Activated CD4-positive, alpha-beta memory T cell treated with anti-CD3 and anti-CD28 coated beads for 36 hours (primary cell): ENCODE data around the gene AP3D1. TPM values are rescaled to one million over a fixed set of nuclear protein-coding genes. Genes with fewer than 3 reads are reported as not detected.
"Not testable (repeated sequence)": the region's sequence is repeated elsewhere in the genome, so short reads cannot be mapped to it uniquely, and the experiment has no call there.

ENCODE experiments used
- CTCF ChIA-PET: fragments of 350-600 bp; sonication (Branson Sonifier 250); formaldehyde crosslinking; loops from one replicate; lab custom pipeline; 2021; ENCODE audit warnings: antibody characterized with exemption, inconsistent platforms; lab: Charles Lee
- POLR2A ChIA-PET: fragments of 350-600 bp; sonication (Branson Sonifier 250); formaldehyde crosslinking; loops from one replicate; lab custom pipeline; 2021; ENCODE audit warnings: antibody characterized with exemption; lab: Charles Lee
- DNase-seq: peaks from one replicate; pipeline ENCODE4 v3.0.0-alpha.2; 2020
- H3K27ac Mint-ChIP-seq: one replicate; pipeline ENCODE4 v1.8.0; 2021; ENCODE audit warnings: mixed read lengths
- H3K27me3 Mint-ChIP-seq: one replicate; pipeline ENCODE4 v1.8.0; 2021; ENCODE audit warnings: mixed read lengths
- H3K36me3 Mint-ChIP-seq: one replicate; pipeline ENCODE4 v1.8.0; 2021; ENCODE audit warnings: mixed read lengths
- H3K4me1 Mint-ChIP-seq: one replicate; pipeline ENCODE4 v1.8.0; 2021; ENCODE audit warnings: low read depth, mixed read lengths
- H3K4me3 Mint-ChIP-seq: one replicate; pipeline ENCODE4 v1.8.0; 2021; ENCODE audit warnings: mild to moderate bottlenecking, mixed read lengths
- H3K9me3 Mint-ChIP-seq: one replicate; pipeline ENCODE4 v1.8.0; 2021; ENCODE audit warnings: mixed read lengths
- intact Hi-C: fragments of 100-400 bp; cut with micrococcal nuclease; formaldehyde crosslinking; loops from one replicate; pipeline ENCODE4 v1.15.1; 2023
- total RNA-seq, 2 experiments: library from RNA; stranded (reverse); gene quantifications; one replicate each; pipeline ENCODE4 v1.2.3, GENCODE V29; 2021

Gene AP3D1
- total RNA-seq, 2 experiments from 2014 or later: 84.6 to 89.1 TPM

DNA sequence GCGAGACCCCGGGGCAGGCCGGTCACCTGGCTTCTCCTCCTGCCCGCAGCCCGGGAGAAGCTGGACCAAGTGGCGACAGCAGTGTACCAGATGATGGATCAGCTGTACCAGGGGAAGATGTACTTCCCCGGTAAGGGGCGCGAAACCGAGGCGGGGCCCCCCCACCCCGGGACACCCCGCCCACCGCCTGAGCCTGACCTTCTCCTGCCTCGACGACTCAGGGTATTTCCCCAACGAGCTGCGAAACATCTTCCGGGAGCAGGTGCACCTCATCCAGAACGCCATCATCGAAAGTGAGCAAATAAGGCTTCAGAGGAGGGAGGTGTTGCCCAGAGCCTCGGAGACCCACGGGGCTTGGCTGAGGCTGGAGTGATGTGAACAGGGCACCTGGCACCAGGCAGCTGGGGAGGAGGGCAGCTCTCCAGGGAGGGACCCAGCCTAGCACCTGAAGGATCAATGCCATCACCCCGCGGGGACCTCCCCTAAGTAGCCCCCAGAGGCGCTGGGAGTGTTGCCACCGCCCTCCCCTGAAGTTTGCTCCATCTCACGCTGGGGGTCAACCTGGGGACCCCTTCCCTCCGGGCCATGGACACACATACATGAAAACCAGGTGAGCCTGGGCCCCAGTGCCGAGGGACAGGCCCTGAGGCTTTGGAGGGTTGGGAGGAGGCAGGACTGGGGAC, 54.0 kb downstream of the AP3D1 start:
- peaks cover 26% of the 10 kb centered on the region for H3K36me3 Mint-ChIP-seq
- peak overlapping the region; percentile 88 for H3K4me3 Mint-ChIP-seq
- intact Hi-C loops: loop anchor here (2.0 to 10.0 kb wide), 6 partner anchors 37 to 493 kb away; partner anchors contain the start of genes MKNK2 and UQCR11
- CTCF ChIA-PET: interaction anchor here (0.6 to 1.5 kb wide), 6 partner anchors 8 to 244 kb away, joined by 3 to 5 read pairs (median 3); no protein-coding TSS in a partner anchor
- H3K27me3 Mint-ChIP-seq: no peaks in the 10 kb centered on the region
- no peaks in the 10 kb centered on the region for H3K9me3 Mint-ChIP-seq
- H3K4me1 Mint-ChIP-seq: peaks cover 26% of the 10 kb centered on the region
- POLR2A ChIA-PET: interaction anchor here (0.6 to 1.2 kb wide), 2 partner anchors 12 to 14 kb away, joined by 4 to 5 read pairs; no protein-coding TSS in a partner anchor
- H3K27ac Mint-ChIP-seq: peak overlapping the region; percentile 86
- DNase-seq: peak; percentile 78

DNA sequence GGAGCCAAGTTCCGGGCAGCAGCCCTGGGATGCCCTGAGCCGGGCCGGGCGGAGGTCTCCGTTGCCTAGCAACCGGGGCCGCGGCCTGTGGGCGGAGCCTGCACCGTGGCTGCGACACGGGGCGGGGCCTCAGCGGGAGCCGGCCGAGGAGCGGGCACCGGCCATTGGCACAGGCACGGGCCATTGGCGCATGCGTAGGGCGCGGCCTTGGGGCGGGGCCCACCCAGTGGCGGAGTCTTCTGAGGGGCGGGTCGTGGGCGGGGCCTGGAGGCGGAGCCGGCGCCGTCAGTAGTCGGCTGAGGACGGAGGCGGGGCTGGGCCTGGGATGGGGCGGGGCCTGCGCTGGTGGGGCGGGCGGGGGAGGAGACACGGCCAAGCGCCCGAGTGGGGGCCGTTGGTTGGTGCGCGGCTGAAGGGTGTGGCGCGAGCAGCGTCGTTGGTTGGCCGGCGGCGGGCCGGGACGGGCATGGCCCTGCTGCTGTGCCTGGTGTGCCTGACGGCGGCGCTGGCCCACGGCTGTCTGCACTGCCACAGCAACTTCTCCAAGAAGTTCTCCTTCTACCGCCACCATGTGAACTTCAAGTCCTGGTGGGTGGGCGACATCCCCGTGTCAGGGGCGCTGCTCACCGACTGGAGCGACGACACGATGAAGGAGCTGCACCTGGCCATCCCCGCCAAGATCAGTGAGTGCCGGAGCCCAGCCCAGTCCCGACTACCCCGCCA, 54.7 kb downstream of the AP3D1 start, which contains the start of gene IZUMO4:
Gene IZUMO4, plus strand, starts transcription at position 436 of the 723 bp plus-strand sequence. Its CDS starts 31 bp downstream, at position 467.
- peaks cover 23% of the 10 kb centered on the region for H3K36me3 Mint-ChIP-seq
- no peaks in the 10 kb centered on the region for H3K27me3 Mint-ChIP-seq
- H3K4me3 Mint-ChIP-seq: peak within 1 kb of the TSS; percentile 94
- DNase-seq: peak; percentile 100
- CTCF ChIA-PET: interaction anchor here (0.6 to 2.5 kb wide), 7 partner anchors 9 to 244 kb away, joined by 3 to 13 read pairs (median 3); no protein-coding TSS in a partner anchor
- peak within 1 kb of the TSS; percentile 87 for H3K27ac Mint-ChIP-seq
- intact Hi-C loops: loop anchor here (1.0 to 10.0 kb wide), 8 partner anchors 11 to 492 kb away; partner anchors contain the start of genes AP3D1, MKNK2 and UQCR11
- POLR2A ChIA-PET: interaction anchor here (1.2 to 3.7 kb wide), 3 partner anchors 9 to 13 kb away, joined by 4 to 41 read pairs (median 6); no protein-coding TSS in a partner anchor
- peaks cover 30% of the 10 kb centered on the region for H3K4me1 Mint-ChIP-seq
- H3K9me3 Mint-ChIP-seq: no peaks in the 10 kb centered on the region

DNA sequence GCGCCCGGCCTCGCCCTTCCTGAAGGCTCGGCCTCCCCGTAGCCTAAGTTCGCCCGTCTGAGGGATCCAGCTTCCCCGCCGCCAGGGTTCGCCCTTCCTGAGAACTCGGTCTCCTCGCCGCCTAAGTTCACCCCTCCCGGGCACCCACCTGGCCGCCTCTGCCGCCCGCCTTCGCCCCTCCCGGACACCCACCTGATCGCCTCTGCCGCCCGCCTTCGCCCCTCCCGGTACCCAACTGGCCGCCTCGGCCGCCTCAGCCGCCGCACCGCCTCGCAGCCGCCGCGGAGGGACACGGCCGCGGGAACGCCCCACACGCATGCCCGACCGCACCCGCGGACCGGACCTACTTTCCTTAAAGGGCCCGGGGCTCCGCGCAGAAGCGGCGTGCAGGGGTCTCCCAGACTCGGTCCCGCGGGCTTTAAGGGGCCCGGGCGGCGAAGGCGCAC, 55.3 kb downstream of the AP3D1 start, which contains the start of gene MOB3A:
Gene MOB3A, minus strand, starts transcription at position 293 of the 446 bp plus-strand sequence. CDS start 17,766 bp downstream, outside the sequence.
- CTCF ChIA-PET: interaction anchor here (0.7 to 2.5 kb wide), 4 partner anchors 13 to 893 kb away, joined by 3 to 13 read pairs (median 5); no protein-coding TSS in a partner anchor
- H3K36me3 Mint-ChIP-seq: peaks cover 23% of the 10 kb centered on the region
- H3K27ac Mint-ChIP-seq: peak within 1 kb of the TSS; percentile 93
- H3K27me3 Mint-ChIP-seq: no peaks in the 10 kb centered on the region
- peaks cover 31% of the 10 kb centered on the region for H3K4me1 Mint-ChIP-seq
- intact Hi-C loops: loop anchor here (1.0 to 10.0 kb wide), 8 partner anchors 11 to 491 kb away; partner anchors contain the start of genes AP3D1, MKNK2 and UQCR11
- H3K9me3 Mint-ChIP-seq: no peaks in the 10 kb centered on the region
- POLR2A ChIA-PET: interaction anchor here (0.6 to 3.7 kb wide), 4 partner anchors 9 to 76 kb away, joined by 3 to 41 read pairs (median 4); no protein-coding TSS in a partner anchor
- H3K4me3 Mint-ChIP-seq: peak within 1 kb of the TSS; percentile 94
- peak; percentile 90 for DNase-seq

DNA sequence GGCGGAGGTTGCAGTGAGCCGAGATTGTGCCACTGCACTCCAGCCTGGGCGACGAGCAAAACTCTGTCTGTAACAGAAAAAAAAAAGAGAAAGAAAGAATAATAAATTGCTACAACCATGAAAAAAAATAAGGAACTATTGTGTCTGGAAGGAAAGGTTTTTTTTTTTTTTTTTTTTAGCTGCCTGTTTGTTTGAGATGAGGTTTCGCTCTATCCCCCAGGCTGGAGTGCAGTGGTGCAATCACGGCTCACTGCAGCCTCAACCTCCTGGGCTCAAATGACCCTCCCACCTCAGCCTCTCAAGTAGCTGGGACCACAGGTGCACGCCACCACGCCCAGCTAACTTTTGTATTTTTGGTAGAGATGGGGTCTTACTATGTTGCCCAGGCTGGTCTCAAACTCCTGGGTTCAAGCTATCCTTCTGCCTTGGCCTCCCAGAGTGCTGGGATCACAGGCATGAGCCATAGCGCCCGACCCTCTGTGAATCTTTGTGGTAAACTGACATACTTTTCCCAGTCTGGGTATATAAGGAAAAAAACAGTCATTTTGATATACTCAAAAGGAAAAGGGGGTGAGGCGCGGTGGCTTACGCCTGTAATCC, 59.3 kb downstream of the AP3D1 start:
- intact Hi-C loops: loop anchor here (10.0 kb wide), 1 partner anchor 487 kb away; the partner anchor contains the start of gene UQCR11
- ChIA-PET CTCF (interaction anchor here (1.0 kb wide), 1 partner anchor 146 kb away, joined by 3 read pairs; no protein-coding TSS in a partner anchor), POLR2A (interaction anchor here (1.3 kb wide), 1 partner anchor 40 kb away, joined by 3 read pairs; no protein-coding TSS in a partner anchor)
- peaks cover 63% of the 10 kb centered on the region for H3K4me1 Mint-ChIP-seq
- not testable (repeated sequence) for DNase-seq, H3K9me3 Mint-ChIP-seq, H3K4me3 Mint-ChIP-seq, H3K27ac Mint-ChIP-seq, H3K27me3 Mint-ChIP-seq
- peaks cover 26% of the 10 kb centered on the region for H3K36me3 Mint-ChIP-seq

DNA sequence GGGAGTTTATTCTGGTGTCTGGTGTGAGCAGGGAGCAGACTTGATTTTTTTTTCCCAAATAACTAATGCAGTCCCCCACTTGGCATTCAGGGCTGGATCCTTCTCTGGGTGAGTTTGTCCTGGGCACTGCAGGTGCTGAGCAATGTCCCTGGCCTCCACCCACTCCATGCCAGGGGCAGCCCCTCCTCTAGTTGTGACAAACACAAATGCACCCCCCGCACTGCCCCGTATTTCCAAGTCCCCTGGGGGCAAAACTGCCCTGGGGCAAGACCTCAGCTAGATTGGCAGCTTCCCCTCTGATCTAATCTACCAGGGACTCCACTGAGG, 61.7 kb downstream of the AP3D1 start:
- intact Hi-C loops: loop anchor here (10.0 kb wide), 1 partner anchor 485 kb away; the partner anchor contains the start of gene UQCR11
- Mint-ChIP-seq H3K27me3 (no peaks in the 10 kb centered on the region), H3K4me1 (peaks cover 71% of the 10 kb centered on the region), H3K9me3 (no peaks in the 10 kb centered on the region), H3K36me3 (peaks cover 34% of the 10 kb centered on the region), H3K4me3 (peak overlapping the region; percentile 55), H3K27ac (peak overlapping the region; percentile 93)
- CTCF ChIA-PET: no interaction called here
- DNase-seq: no peak
- POLR2A ChIA-PET: interaction anchor here (1.5 kb wide), 1 partner anchor 37 kb away, joined by 5 read pairs; no protein-coding TSS in a partner anchor

DNA sequence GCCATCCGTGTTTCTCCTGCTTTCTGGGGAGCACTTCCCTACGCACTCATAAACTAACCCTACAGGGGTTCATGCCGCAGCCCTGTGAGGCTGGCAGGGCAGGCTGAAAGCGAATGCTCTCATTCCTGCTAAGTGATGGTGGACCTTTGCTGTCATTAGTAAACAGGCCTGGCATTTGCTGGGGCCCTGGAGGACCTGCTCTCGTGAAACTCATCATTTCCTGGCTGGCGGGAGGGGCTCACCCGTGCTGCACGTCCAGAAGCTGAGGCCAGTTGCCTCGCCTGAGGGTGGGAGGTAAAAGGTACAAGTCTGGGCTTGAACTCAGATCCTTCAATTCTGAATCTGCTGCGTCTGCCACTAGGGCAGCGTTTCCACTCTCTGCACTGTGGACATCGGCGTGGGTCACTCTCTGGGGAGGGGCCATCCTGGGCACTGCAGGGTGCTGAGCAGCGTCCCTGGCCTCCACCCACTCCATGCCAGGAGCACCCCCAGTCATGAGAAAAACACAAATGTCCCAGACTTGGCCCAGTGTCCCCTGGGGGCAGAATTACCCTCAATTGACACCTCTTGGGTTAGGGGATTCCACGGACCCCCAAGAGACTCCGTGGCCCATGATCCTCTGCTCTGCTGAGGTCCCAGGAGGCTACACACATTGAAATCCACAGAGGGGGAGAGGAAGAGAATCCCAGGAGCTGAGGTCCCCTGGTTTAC, 62.2 kb downstream of the AP3D1 start:
- ChIA-PET CTCF (no interaction called here), POLR2A (interaction anchor here (1.5 kb wide), 1 partner anchor 37 kb away, joined by 5 read pairs; no protein-coding TSS in a partner anchor)
- H3K4me1 Mint-ChIP-seq: peaks cover 66% of the 10 kb centered on the region
- no peak overlapping the region for H3K4me3 Mint-ChIP-seq
- intact Hi-C loops: no loop called here
- DNase-seq: peak; percentile 45
- H3K9me3 Mint-ChIP-seq: no peaks in the 10 kb centered on the region
- H3K27ac Mint-ChIP-seq: peak overlapping the region; percentile 93
- H3K27me3 Mint-ChIP-seq: no peaks in the 10 kb centered on the region
- peaks cover 31% of the 10 kb centered on the region for H3K36me3 Mint-ChIP-seq

DNA sequence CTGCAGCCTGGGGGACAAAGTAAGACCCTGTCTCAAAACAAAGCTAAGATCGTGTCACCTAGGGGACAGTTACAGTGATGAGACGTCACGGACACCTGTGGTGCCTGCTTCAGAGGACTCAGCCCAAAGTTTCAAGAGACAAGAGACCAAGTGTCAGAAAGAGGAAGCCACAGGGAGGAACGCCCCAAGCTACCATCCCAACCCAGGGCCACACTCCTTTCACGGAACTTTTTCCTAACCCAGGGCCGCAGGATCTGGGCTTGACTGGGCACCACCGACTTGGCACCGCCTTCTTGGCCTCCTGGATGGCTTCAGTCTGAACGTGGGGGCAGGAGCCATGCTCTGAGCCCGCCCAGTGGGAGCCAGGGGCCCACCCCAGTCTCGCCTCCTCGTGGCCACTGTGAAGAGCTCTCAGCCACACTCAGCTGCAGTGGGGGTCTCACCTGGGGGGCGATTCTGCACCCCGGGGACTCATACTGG, 63.7 kb downstream of the AP3D1 start:
- H3K27me3 Mint-ChIP-seq: no peaks in the 10 kb centered on the region
- intact Hi-C loops: no loop called here
- ChIA-PET POLR2A (interaction anchor here (1.1 to 2.0 kb wide), 3 partner anchors 8 to 36 kb away, joined by 3 to 6 read pairs (median 6); partner anchors contain the start of genes MKNK2 and MOB3A), CTCF (interaction anchor here (1.0 to 1.2 kb wide), 2 partner anchors 9 to 45 kb away, joined by 3 to 5 read pairs; partner anchors contain the start of gene IZUMO4)
- DNase-seq: peak; percentile 37
- peaks cover 54% of the 10 kb centered on the region for H3K4me1 Mint-ChIP-seq
- peak overlapping the region; percentile 93 for H3K27ac Mint-ChIP-seq
- peak overlapping the region; percentile 57 for H3K4me3 Mint-ChIP-seq
- no peaks in the 10 kb centered on the region for H3K9me3 Mint-ChIP-seq
- H3K36me3 Mint-ChIP-seq: peaks cover 32% of the 10 kb centered on the region

DNA sequence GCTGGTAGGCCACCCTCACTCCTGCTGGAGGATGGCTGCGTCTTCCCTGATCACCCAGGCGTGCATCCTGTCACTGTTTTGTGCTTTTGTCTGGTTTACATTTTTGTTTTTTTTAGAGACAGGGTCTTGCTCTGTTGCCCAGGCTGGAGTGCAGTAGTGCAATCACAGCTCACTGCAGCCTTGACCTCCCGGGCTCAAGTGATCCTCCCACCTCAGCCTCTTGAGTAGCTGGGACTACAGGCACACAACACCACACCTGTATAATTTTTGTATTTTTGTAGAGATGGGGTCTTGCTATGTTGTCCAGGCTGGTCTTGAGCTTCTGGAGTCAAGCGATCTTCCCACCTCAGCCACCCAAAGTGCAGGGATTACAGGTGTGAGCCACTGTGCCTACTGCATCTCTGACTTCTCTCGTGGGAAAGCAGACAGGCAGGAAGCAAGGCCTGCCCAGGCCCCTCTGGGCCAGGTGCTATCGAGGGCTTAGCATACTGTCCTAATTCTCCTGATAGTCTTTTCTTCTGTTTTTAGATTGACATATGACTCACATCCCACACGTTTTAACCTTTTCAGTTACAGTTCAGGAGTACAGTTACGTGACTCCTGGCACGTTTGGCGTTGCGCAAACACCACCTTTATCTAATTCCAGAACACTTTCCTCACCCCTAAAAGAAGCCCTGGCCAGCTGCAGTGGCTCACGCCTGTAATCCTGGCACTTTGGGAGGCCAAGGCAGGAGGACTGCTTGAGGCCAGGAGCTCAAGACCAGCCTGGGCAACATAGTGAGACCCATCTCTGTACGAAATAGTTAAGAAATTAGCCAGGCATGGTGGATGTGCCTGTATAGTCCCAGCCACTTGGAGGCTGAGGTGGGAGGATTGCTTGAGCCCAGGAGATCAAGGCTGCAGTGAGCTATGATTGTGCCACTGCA, 64.4 kb downstream of the AP3D1 start:
- CTCF ChIA-PET: interaction anchor here (0.6 to 1.2 kb wide), 3 partner anchors 8 to 45 kb away, joined by 3 to 5 read pairs (median 4); partner anchors contain the start of gene IZUMO4
- H3K9me3 Mint-ChIP-seq, intact Hi-C loops, H3K27me3 Mint-ChIP-seq: not testable (repeated sequence)
- Mint-ChIP-seq H3K27ac (peak overlapping the region; percentile 93), H3K4me1 (peaks cover 57% of the 10 kb centered on the region), H3K4me3 (peak overlapping the region; percentile 57), H3K36me3 (peaks cover 37% of the 10 kb centered on the region)
- DNase-seq: peak; percentile 62
- POLR2A ChIA-PET: interaction anchor here (0.8 to 2.0 kb wide), 5 partner anchors 9 to 37 kb away, joined by 3 to 6 read pairs (median 3); partner anchors contain the start of genes MKNK2 and MOB3A

DNA sequence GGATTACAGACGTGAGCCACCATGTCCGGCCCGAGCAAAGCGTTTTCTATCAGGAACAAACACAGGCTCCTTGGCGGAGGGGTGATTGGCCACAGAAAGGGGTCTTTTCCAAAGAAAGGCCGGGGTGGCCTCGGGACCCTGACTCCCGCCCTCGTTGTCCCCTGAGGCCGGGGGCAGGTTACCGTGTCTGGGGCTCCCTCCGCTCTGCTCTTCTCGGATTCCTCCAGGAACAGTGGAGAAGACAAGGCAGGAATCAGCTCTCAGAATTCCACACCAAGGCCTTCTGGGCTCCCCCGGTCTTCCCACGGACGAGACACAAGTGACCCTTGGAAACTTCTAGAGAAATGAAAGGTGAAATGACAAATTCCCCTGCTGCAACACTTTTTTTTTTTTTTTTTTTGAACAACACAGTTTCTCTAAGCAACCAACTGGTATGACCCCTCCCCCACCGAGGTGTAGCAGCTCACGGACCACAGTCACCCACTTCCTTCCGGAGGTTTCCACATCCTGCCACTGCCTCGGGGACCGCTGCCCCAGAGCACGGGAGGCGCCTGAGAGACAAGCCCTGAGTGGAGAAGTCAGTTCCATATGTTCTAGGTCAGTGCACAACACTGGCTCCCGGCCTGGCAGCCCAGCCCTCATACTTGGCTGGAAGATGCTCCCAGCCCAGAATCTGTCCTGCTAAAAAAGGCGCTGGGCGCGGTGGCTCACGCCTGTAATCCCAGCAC, 66.2 kb downstream of the AP3D1 start:
- intact Hi-C loops: loop anchor here (1.0 to 5.0 kb wide), 5 partner anchors 11 to 203 kb away; partner anchors contain the start of genes BTBD2, IZUMO4 and MOB3A
- peak; percentile 97 for DNase-seq
- Mint-ChIP-seq H3K27me3 (no peaks in the 10 kb centered on the region), H3K9me3 (no peaks in the 10 kb centered on the region), H3K27ac (peak overlapping the region; percentile 99), H3K4me3 (peak overlapping the region; percentile 99), H3K4me1 (peaks cover 59% of the 10 kb centered on the region), H3K36me3 (peaks cover 42% of the 10 kb centered on the region)
- POLR2A ChIA-PET: interaction anchor here (0.6 to 3.6 kb wide), 8 partner anchors 9 to 1713 kb away, joined by 3 to 41 read pairs (median 4); partner anchors contain the start of gene MOB3A
- CTCF ChIA-PET: interaction anchor here (0.9 to 1.2 kb wide), 3 partner anchors 33 to 185 kb away, joined by 3 read pairs; no protein-coding TSS in a partner anchor
